Testis (tissue), 2 donors: ENCODE results near the gene DDR1.
"Not testable (repeated sequence)": the region's sequence is repeated elsewhere in the genome, so short reads cannot be mapped to it uniquely, and the experiment has no call there.

ENCODE experiments used
- POLR2A ChIP-seq: fragments of 450-650 bp; IDR thresholded peaks from one replicate; pipeline ENCODE4 v1.6.1; 2017; ENCODE audit warnings: antibody characterized with exemption, mild to moderate bottlenecking, moderate library complexity
- TF ChIP-seq, protein P1 (sequence below), 3 experiments: fragments of 450-650 bp in 2 of 3; fragments of 200-600 bp in 1 of 3; sonication (generic) in 1 of 3; IDR thresholded peaks; one replicate each; pipeline ENCODE4 v1.5.1; 2016 to 2019; ENCODE audit warnings: antibody characterized with exemption in 3 of 3, mild to moderate bottlenecking in 2 of 3, moderate library complexity in 1 of 3

- TF ChIP-seq, protein P1, sequence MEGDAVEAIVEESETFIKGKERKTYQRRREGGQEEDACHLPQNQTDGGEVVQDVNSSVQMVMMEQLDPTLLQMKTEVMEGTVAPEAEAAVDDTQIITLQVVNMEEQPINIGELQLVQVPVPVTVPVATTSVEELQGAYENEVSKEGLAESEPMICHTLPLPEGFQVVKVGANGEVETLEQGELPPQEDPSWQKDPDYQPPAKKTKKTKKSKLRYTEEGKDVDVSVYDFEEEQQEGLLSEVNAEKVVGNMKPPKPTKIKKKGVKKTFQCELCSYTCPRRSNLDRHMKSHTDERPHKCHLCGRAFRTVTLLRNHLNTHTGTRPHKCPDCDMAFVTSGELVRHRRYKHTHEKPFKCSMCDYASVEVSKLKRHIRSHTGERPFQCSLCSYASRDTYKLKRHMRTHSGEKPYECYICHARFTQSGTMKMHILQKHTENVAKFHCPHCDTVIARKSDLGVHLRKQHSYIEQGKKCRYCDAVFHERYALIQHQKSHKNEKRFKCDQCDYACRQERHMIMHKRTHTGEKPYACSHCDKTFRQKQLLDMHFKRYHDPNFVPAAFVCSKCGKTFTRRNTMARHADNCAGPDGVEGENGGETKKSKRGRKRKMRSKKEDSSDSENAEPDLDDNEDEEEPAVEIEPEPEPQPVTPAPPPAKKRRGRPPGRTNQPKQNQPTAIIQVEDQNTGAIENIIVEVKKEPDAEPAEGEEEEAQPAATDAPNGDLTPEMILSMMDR (IDR thresholded peaks at IDR 0.05), result not testable (repeated sequence)
- TF ChIP-seq POLR2A, result not testable (repeated sequence)
Observed at GRCh38 chr6:30852459-30852858, 31.9 kb upstream of the DDR1 start.
